Epithelial cell of esophagus (primary cell): ENCODE results near the gene MCM10.

ENCODE experiments used
- DNase-seq: peaks from one replicate; pipeline ENCODE4 v3.0.0; 2010; ENCODE audit warnings: low read depth
- H3K4me3 ChIP-seq: 2 replicates; pipeline ENCODE4 v1.5.1; 2011; ENCODE audit warnings: mild to moderate bottlenecking, low read length, control low read depth
- TF ChIP-seq, protein P1 (sequence below): IDR thresholded peaks from 2 replicates; pipeline ENCODE4 v1.5.1; 2011; ENCODE audit warnings: low read depth, mild to moderate bottlenecking, low read length, control low read depth, inconsistent platforms; ENCODE audit not compliant: insufficient read depth; ENCODE audit errors: missing control alignments

MCM10 gene

GRCh38 chr10:13193637-13194036 lies 32.3 kb downstream of the MCM10 start:
- no peak overlapping the region for H3K4me3 ChIP-seq
- no peak for DNase-seq
- TF ChIP-seq, protein P1, sequence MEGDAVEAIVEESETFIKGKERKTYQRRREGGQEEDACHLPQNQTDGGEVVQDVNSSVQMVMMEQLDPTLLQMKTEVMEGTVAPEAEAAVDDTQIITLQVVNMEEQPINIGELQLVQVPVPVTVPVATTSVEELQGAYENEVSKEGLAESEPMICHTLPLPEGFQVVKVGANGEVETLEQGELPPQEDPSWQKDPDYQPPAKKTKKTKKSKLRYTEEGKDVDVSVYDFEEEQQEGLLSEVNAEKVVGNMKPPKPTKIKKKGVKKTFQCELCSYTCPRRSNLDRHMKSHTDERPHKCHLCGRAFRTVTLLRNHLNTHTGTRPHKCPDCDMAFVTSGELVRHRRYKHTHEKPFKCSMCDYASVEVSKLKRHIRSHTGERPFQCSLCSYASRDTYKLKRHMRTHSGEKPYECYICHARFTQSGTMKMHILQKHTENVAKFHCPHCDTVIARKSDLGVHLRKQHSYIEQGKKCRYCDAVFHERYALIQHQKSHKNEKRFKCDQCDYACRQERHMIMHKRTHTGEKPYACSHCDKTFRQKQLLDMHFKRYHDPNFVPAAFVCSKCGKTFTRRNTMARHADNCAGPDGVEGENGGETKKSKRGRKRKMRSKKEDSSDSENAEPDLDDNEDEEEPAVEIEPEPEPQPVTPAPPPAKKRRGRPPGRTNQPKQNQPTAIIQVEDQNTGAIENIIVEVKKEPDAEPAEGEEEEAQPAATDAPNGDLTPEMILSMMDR = no peak

- no peak overlapping the region for H3K4me3 ChIP-seq
- TF ChIP-seq, protein P1 = no peak
- DNase-seq = peak; percentile 9
Observed at GRCh38 chr10:13195016-13195415, 33.7 kb downstream of the MCM10 start.

- H3K4me3 ChIP-seq = no peak overlapping the region
- DNase-seq = no peak
- TF ChIP-seq, protein P1 = no peak
Observed at GRCh38 chr10:13201132-13201531, 39.8 kb downstream of the MCM10 start.

GRCh38 chr10:13206091-13206490 lies 44.7 kb downstream of the MCM10 start:
- no peak for DNase-seq
- TF ChIP-seq, protein P1 = no peak

DNA sequence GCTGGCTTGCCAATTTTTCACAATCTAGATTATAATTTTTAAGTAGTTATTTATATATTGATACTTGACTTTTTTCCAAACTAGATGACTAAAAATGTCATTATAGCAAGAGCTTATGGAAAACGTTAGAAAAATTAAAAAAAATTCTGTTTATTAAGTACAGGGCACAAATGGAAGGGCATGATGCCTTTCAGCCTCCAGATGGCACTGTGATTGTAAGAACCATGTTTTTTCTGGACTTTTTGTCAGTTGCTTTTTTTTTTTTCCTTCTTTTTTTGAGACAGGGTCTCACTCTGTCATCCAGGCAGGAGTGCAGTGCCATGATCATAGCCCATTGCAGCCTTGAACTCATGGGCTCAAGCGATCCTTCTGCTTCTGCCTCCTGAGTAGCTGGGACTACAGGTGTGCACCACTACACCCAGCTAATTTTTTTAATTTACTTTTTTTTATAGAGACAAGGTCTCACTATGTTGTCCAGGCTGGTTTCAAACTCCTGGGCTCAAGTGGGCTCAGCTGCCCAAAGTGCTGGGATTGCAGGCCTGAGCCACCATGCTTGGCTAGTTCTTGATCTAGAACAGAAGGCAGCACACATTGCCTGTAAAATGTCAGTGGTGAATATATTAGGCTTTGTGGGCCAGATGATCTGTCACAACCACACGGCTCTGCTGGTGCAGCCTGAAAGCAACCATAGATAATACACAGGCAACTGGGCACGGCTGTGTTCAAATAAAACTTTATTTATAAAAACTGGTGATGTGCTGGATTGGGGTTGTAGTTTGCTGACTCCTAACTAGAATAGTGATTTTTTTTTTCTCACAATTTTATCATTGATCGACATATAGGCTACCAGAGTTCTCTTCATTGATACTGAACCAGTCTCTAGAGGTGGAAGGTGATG lies 45.4 kb downstream of the MCM10 start:
- TF ChIP-seq, protein P1 = peak; percentile 57
- DNase-seq = peak; percentile 47
- H3K4me3 ChIP-seq = no peak overlapping the region

More at GRCh38 chr10:13206091-13206490, 44.7 kb downstream of the MCM10 start:
- no peak overlapping the region for H3K4me3 ChIP-seq

DNA sequence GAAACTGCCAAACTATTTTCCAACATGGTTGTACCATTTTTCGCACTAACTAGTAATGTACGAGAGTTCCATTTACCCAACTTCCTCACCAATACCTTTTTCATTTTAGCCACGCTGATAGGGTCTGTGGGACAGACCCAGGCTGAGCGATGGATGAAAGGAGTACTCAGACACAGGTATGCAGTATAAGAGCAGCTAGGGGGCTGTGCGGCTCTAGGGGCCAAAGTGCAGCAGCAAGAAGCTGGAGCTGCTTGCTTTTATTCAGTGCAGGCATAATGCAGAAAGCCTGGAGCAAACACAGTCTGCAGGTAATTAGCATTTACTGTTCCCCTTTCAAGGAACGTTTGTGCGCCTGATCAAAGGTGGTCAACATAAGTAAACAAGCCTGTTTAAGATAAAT lies 51.8 kb downstream of the MCM10 start:
- TF ChIP-seq, protein P1 = no peak
- H3K4me3 ChIP-seq = no peak overlapping the region
- no peak for DNase-seq

- TF ChIP-seq, protein P1 = no peak
- H3K4me3 ChIP-seq = no peak overlapping the region
- DNase-seq = no peak
Observed at GRCh38 chr10:13218878-13219277, 57.5 kb downstream of the MCM10 start.
